Astrocyte (in vitro differentiated cells and primary cell): ENCODE data around the gene USP32.

Experiments used
- EZH2 ChIP-seq: IDR thresholded peaks from 2 replicates; pipeline ENCODE4 v1.6.1; 2012; ENCODE audit warnings: mild to moderate bottlenecking, low read length, inconsistent platforms; ENCODE audit not compliant: insufficient read depth
- TF ChIP-seq, protein P1 (sequence below): IDR thresholded peaks from 2 replicates; pipeline ENCODE4 v1.5.1; 2011; ENCODE audit warnings: low read depth, mild to moderate bottlenecking, inconsistent platforms, low read length, moderate library complexity; ENCODE audit not compliant: insufficient read depth

DNA sequence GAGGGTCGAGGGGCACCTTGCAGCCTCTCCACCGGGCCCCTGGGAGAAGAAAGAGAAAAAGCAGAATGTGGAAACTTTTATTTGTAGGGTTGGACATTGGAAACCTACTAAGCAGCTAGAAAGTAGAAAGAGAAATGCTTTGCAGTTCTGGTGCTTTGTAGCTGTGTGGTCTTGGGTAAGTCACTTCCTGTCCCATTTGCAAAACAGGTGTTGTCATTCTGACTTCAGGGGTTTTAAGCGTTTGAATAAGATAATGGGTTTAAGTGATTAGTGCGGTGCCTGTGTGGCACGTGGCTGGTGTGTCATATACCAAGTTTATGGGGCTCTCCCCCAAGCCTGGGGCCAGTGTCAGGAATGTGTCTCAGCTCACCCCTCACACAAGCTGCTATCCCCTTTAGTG lies 240.6 kb downstream of the USP32 start:
- no peak for TF ChIP-seq EZH2
- TF ChIP-seq, protein P1, sequence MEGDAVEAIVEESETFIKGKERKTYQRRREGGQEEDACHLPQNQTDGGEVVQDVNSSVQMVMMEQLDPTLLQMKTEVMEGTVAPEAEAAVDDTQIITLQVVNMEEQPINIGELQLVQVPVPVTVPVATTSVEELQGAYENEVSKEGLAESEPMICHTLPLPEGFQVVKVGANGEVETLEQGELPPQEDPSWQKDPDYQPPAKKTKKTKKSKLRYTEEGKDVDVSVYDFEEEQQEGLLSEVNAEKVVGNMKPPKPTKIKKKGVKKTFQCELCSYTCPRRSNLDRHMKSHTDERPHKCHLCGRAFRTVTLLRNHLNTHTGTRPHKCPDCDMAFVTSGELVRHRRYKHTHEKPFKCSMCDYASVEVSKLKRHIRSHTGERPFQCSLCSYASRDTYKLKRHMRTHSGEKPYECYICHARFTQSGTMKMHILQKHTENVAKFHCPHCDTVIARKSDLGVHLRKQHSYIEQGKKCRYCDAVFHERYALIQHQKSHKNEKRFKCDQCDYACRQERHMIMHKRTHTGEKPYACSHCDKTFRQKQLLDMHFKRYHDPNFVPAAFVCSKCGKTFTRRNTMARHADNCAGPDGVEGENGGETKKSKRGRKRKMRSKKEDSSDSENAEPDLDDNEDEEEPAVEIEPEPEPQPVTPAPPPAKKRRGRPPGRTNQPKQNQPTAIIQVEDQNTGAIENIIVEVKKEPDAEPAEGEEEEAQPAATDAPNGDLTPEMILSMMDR: no peak
